A549 (cell line): ENCODE results near the gene PEPD.
A peak's percentile ranks its signal among the peaks of the same experiment; 100 is the strongest.

Source experiments
- CTCF ChIP-seq: fragments of >200 bp; sonication (Bioruptor Twin); formaldehyde crosslinking; IDR thresholded peaks from 3 replicates; pipeline ENCODE4 v1.5.1; 2016
- HEYL ChIP-seq: fragments of 250-450 bp; sonication (Bioruptor Pico); IDR thresholded peaks from 2 replicates; pipeline ENCODE4 v1.8.0; 2021; ENCODE audit warnings: mild to moderate bottlenecking, moderate library complexity
- JUN ChIP-seq, 2 experiments: fragments of >200 bp; sonication (Bioruptor Twin); formaldehyde crosslinking; IDR thresholded peaks; 2 replicates in 1 of 2; 3 replicates in 1 of 2; pipeline ENCODE4 v1.6.1; 2016 to 2017
- MAFK ChIP-seq: fragments of 450-650 bp; IDR thresholded peaks from 2 replicates; pipeline ENCODE4 v1.6.1; 2014; ENCODE audit not compliant: partially characterized antibody
- MAZ ChIP-seq: fragments of 150-350 bp; IDR thresholded peaks from 2 replicates; pipeline ENCODE4 v1.6.1; 2014; ENCODE audit warnings: antibody characterized with exemption, low read depth, low read length, borderline replicate concordance
- MYC ChIP-seq: IDR thresholded peaks from 2 replicates; pipeline ENCODE4 v1.6.1; 2012; ENCODE audit warnings: mild to moderate bottlenecking, inconsistent platforms, low read length, improper control_type of control experiment, borderline replicate concordance
- POLR2A ChIP-seq: IDR thresholded peaks from 2 replicates; pipeline ENCODE4 v1.6.1; 2012; ENCODE audit warnings: mild to moderate bottlenecking, low read length
- SMC3 ChIP-seq: fragments of >200 bp; sonication (Bioruptor Twin); formaldehyde crosslinking; IDR thresholded peaks from 3 replicates; pipeline ENCODE4 v1.6.1; 2018; ENCODE audit warnings: inconsistent platforms

GRCh38 chr19:33416307-33417215, 105.0 kb downstream of the PEPD start:
- TF ChIP-seq CTCF: peak; percentile 98
- no peak for TF ChIP-seq JUN (IDR thresholded peaks at IDR 0.05)
- TF ChIP-seq HEYL (CRISPR knock-in tag): no peak
- no peak for TF ChIP-seq MAZ
- peak; percentile 88 for TF ChIP-seq SMC3
- TF ChIP-seq MYC: no peak
- no peak for TF ChIP-seq POLR2A
- TF ChIP-seq MAFK: no peak
